HG03108 (cell line): ENCODE data around the gene SLC1A4.
"Not testable (repeated sequence)": the region's sequence is repeated elsewhere in the genome, so short reads cannot be mapped to it uniquely, and the experiment has no call there.

Experiments used
- ATAC-seq: cut with Tn5 transposase; IDR thresholded peaks from one replicate; pipeline ENCODE4 v1.9.1; 2021; ENCODE audit warnings: moderate library complexity; ENCODE audit not compliant: unreplicated experiment

Gene SLC1A4

DNA sequence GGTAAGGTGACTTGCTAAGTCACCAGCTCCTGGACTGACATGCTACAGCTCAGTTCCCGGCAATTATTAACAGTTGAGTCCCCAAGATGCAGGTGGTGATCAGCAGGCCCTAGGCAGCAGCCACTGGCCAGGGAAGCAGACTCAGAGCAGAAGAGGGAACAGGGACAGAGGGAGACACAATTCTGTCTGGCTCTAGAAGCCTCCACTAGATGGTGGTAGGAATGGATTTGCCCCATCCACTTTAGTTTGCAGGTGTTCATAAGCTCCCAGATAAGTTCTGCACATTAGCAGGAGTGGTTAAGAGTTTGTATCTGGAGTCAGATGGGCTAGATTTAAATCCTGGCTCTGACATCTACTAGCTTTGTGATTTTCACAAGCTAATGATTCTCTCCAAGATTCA lies 25.5 kb upstream of the SLC1A4 start:
- ATAC-seq: no peak

DNA sequence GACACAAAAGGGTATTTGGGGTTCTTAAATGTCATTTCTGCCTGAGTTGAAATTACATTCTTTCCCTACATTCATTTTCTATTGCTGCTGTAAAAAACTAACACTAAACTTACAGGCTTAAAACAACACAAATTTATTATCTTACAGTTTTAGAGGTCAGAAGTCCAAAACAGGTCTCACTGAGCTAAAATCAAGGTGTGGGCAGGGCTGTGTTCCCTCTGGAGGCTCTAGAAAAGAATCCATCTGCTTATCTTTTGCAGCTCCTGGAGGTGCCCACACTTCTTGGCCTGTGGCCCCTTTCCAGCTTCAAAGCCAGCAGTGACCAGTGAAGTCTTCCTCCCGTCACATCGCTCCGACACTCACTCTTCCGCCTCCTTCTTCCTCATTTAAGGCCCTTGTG lies 23.2 kb upstream of the SLC1A4 start:
- ATAC-seq: no peak

DNA sequence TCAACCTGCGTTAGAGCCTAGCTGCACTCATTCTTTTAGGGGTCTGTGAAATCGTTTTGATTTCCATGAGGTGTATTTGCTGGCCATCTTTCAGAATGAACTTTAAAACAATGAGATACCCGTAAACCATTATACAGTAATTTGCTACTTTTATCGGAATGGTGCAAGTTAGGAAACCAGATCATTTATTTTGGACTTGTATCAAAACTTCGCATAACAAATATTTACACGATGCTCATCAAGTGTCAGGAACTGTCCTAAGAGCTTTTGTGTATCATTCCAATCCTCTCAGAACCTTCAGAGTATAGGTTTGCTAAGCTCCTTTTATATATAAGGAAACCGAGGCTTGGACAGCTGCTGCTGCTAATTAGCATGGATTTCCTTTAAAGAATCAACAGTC lies 22.4 kb upstream of the SLC1A4 start:
- no peak for ATAC-seq

DNA sequence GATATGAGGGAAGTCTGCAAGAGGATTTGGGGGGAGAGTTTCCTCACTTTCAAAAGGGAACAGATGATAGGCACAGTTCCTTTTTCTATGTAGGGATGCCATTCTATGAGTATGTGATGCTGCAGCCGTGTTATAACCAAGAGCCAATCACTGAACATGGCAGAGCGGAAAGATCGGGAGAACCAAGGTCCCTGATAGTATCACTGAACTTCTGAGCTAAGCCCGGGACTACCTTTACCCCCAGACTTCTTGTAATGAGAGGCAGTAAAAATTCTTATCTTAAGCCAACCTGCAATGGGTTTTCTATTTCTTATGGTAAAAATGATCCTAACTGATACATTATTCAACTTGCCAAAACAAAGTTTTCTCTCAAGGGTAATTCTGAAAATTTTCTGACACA lies 21.6 kb upstream of the SLC1A4 start:
- ATAC-seq: no peak

DNA sequence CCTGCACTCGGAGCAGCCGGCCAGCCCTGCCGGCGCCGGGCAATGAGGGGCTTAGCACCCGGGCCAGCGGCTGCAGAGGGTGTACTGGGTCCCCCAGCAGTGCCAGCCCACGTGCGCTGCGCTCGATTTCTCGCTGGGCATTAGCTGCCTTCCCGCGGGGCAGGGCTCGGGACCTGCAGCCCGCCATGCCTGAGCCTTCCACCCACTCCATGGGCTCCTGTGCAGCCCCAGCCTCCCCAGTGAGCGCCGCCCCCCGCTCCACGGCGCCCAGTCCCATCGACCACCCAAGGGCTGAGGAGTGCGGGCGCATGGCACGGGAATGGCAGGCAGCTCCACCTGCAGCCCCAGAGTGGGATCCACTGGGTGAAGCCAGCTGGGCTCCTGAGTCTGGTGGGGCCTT lies 20.1 kb upstream of the SLC1A4 start:
- ATAC-seq: not testable (repeated sequence)

DNA sequence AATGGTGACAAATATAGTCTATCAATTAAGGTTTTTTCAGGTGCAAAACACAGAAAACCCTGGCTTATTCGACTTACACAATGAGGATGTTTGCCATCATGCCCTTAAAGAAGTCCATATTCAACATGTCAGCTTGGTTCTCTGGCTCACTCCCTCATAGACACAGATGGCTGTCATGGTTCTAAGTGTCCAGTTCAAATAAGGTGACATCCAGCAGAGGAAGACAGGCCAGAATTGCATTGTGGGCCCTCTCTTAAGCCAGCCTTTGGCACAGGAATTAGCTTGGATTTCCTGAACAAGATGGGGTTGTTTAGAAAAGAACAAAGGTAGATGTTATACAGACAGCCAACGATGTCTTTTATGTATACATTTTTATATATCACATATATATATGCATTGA lies 18.7 kb upstream of the SLC1A4 start:
- ATAC-seq: no peak

DNA sequence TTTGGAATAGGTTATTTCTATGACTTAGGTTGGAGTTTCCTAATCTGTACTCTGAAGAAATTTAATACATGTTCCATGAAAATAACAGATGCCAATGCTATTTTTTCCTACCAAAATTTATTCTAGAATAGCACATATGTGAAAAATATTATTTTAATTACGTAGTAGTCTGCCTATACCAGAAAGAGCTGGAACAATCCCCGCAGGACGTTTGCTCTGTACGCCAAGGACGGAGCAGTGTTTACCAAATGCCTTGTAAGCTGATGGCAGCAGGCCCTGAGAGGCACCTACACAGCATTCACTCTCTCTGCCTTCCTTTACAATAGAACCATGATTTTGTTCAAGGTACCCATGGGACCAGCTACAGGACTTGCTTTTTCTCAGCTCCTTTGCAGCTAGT lies 16.8 kb upstream of the SLC1A4 start:
- ATAC-seq: no peak

DNA sequence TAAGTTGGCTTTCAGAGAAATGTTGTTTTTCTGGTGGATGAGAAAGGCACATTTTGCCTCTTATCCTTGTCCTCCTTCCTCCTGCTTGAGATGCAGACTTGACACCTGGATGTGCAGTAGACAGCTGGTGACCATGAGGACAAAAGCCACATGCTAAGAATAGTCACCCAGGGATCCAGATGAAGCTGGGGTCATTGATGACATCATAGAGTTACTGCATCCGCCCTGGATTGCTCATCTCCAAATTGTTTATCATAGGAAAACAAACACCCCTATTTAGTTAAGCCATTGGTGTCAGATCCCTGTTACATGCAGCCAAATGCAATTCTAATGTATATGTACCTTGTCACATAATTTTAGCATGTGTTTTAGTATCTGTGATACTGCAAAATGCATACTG lies 16.3 kb upstream of the SLC1A4 start:
- ATAC-seq: no peak

DNA sequence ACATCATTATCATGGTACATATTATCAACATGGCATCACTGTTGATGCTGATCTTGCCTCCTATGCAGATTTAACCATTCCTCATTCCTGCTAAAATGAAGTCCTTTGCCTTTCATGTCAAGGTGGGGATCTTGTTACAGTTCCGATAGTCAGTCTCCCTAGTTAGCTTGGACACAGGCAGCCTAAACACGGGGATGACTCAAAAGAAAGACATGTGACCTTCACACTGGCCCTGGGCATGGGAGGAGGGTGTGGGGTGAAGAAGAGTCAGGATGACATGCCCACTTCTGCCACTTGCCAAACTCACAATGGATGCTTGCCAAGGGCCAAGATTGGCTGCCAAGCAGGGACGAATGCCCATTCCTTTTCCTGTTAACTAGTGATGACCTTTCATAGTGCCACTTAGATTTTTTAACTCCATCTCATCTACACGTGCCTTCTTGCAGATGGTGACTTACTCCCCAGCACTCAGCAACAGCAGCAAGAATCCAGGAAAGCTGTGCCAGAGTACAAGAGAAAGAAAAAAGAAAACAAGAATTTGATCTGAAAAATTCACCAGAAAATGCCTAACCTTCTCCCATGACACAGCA lies 13.9 kb upstream of the SLC1A4 start:
- ATAC-seq: no peak

DNA sequence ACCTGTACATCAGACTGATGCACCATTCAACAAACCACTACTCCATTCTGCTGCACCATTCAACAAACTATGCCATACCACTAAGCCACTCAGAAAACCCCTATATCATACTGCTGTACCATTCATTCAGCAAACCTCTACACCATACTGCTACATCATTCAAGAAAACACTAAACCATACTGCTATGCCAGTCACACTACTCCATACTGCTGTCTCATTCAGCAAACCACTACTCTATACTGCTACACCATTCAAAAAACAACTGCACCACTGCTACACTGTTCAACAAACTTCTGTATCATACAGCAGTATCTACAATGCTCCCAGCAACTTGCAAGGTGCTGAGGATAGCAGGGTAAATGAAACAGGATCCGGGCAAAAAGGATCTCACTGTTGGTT lies 12.9 kb upstream of the SLC1A4 start:
- ATAC-seq: no peak

DNA sequence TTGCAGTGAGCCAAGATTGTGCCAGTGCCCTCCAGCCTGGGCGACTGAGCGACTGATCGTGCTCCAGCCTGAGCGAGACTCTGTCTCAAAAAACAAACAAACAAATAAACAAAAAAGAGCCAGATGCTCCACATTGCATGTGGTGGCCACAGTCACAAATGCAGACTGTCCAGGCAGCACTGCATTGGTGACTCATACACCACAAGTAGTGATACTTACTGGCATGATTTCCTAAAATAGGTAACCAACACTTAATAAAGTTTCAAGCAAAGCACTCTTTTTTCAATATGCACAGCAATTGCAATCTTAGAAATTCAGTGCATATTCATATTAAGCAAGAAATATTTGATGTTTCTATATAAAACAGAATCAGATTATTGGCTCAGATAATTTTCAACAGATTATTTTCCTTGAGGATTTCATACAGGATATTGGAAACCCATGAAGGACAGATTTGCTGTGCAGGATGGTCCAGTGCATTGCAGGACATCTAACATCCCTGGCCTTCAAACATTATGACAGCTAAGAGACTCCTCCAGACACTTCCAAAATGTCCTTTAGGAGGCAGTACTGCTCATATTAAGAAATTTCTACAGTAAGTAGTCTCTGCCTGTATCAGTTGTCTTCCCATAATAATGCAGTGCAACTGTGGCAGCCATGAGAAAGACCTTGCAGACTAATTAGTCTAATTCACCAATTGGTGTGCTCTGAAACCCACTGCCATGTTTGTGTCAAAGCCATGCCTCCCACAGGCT lies 10.5 kb upstream of the SLC1A4 start:
- ATAC-seq: no peak

DNA sequence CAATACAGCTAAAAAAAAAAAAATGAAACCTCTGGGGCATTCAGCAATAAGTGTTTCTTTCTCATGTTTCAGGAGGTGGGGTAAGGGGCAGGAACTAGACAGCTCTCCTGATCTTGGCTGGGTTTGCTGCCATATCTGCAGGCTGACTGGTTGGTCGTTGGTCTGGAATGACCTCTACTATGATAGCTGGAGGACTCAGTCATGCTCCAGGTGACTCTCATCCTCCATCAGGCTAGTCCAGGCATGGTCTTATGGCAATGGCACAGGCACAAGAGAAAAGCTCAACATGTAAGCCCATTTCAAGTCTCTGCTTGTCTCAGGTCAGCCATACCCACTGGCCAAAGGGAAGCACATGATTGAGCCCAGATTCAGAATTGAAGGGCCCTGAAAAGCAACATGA lies 9.5 kb upstream of the SLC1A4 start:
- no peak for ATAC-seq

DNA sequence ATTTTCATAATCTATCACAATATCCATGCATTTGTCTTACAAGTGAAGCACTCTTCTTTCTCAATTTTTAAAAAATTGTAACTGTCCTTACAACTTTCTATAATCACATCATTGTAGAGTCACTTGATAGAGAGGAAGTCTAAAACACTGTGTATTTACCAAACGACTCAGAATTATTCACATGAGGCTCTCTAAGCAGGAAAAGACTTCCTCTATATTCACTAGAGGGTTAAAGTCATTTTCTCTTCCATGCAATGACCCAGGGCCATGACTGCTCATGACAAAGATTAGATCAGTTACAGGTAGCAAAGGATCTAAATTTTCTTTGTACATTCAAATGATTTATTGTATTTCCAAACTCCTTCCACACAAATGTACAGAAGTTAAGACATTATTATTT lies 9.0 kb upstream of the SLC1A4 start:
- no peak for ATAC-seq

DNA sequence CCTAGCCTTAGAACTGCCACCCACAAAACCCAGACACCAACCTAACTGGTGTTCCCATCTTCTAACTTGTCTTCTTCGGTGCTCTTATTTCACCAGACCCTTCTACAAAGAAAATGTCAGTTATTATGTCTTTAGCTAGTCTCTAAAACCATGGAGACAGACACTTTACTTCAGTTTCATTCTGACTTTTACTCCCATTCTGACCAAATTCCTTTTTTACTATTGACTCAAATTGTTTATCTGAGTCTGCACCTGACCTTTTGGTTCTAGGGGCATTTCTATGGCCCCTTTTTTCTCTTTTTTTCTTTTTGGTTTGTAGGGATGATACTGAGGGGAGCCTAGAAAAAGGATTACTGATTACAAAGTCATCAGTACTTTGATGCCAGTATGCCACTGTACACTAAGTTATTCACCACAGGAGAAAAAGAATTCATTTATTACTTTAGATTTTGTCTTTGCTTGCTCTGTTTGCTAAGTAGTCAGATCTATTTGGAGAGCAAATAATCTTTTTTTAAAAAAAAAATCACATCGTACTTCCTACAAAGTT lies 6.8 kb upstream of the SLC1A4 start:
- peak; percentile 45 for ATAC-seq

DNA sequence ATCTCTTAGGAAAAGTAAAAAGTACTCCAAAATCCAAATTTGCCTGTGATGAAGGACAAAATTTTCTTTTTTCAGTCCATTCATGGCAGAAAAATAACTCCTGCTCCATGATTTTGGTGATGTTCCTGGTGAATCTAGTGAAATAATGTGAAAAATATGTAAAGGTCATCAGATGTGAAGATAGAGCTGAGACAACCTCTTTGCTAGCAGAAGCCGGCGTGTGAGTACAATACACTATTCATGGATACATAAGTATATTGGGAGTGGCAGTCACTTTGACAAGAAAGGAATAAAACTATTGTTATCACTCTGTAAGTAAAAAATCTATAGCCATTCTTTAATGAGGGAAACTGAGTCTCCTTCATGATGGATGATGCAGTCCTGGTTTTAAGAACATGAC lies 6.3 kb upstream of the SLC1A4 start:
- no peak for ATAC-seq

DNA sequence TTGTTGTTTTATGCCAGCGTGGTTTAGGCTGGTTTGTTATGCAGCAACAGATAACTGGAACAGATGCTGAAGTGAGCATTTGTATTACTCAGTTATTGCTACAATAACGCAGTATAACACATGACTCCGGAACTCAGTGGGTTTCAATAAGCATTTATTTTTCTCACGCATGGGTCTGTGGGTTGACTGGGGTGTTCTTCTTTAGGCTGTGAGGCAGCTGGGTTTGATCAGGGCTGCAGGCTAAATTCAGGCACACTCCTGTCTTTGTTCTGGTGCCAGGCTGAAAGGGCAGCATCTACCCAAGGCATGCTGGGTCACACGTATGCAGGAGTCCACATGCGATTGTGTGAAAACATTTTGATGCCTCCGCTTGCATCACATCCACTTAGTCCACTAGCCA lies 3.8 kb upstream of the SLC1A4 start:
- ATAC-seq: no peak

DNA sequence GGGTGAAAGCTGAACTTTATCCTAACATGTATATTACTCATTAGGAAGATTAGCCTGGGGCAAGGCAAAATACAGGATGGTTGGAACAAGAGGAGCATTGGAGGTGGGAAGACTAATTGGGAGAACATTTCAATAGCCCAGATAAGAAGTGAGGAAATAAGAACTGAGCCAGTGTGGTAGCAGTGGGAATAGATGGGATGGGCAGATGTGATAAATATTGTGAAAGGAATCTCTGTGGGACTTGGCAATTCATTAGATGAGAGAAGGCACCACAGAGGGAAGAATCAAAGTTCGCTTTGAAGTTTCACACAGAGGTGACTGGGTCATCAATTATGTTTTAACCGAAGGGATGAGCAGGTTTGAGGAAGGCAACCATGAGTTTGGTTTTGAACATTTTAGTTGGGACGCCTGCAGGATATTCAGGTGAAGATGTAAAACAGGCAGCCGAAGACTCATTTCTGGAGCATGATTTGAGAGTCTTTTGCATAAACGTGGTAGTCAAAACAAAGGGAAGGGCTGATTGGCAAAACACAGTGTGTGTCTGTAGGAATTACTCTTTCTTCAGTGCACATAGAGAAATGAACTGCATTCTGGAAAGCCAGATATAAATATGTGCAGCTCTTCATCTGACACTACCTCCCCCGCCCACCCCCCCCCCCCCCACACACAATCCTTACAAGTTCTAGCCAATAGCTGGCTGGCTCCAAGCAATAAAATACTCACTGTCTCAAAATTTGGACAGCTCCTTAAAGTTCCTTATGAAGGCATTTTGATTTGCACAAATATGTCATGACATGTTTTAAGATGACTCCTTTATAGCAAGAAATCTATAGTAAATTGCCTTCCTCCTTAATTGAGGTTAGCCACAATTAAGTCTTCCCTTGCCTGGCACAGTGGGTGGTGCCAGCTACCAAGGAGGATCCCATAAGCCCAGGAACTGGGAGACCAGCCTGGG lies 1.9 kb upstream of the SLC1A4 start:
- ATAC-seq: peak; percentile 15

DNA sequence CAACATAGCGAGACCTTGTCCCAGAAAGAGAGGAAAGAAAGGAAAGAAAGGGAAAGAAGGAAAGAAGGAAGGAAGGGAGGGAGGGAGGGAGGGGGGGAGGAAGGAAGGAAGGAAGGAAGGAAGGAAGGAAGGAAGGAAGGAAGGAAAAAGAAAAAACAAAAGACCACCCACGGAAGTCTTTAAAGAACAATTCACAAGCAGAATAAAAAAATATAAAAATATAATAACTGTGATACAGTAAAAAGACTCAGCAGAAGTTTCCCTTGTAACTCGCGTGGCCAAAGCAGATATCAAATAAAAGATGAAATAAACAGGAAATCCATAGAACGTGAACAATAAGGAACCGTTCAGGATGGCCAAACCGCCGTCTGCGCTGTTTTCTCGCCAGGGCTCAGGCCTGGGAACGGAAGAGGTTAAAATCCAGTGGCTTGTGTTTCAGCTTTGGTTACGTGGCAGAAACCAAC lies 1.2 kb upstream of the SLC1A4 start:
- no peak for ATAC-seq

DNA sequence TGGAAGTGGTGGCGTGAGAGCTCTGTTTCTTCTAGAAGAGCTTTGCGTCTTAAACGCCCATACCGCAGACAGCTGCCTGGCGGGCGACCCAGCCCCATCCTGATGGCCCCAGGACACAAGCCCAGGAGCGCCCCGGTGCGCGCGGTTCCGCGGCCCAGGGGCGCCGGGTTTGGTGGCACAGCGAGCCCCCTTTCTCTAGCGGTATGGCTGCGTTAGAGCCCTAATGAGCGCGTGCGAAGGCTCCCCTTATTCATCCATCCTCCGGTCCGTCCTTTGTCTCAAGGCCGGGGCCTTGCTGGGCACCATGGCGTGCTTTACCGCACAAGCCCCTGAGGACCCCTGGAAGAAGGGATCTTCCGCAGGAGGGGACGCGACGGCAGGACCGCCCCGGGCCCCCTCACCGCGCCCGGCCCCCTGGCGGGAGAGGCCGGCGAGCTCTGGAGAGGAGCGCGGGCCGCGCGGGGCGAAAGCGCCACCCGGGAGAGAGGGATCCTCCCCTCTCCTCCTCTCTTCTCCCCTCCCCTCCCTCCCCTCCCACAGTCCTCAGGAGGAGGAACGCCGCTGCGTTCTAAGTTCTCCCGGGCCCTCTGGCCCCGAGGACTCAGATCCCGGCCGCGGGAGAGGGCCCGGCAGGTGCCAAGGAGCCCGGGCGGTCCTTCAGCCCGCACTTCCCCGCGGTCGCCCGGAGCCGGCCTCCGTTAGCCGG lies 626 bp upstream of the SLC1A4 start:
- ATAC-seq: peak; percentile 20

DNA sequence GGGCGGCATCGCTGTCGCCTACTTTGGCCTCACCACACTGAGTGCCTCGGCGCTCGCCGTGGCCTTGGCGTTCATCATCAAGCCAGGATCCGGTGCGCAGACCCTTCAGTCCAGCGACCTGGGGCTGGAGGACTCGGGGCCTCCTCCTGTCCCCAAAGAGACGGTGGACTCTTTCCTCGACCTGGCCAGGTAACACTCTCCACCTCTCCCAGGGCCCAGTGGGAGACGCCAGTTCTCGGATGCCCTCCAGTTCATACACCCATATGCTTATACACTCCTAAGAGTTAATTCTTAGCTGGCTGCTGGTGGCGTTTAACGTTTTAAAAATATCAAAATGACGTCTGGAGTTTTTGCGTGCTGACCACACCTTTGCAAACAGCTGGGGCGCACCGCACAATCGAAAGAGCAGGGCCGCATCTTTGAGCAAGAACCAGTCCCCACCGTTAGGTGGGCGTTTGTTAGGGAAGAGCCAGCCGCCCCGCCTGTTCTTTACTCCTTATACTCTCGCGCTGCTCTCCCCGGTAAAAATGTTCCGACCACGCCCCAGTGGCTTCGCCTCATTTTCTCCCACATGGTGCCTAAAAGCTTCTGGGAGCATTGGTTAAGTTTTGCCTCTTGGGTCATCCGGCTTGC lies 899 bp downstream of the SLC1A4 start:
- no peak for ATAC-seq
